OCI-LY1 (cell line): ENCODE measurements around the gene PXDC1.
A peak's percentile ranks its signal among the peaks of the same experiment; 100 is the strongest.

Experiments used
- H2AFZ ChIP-seq: fragments of 200-600 bp; sonication (generic), shearing (Covaris generic); 2 replicates; pipeline ENCODE4 v1.6.0; 2014; ENCODE audit warnings: antibody characterized with exemption, mild to moderate bottlenecking, low read length
- H3F3A ChIP-seq: fragments of 200-600 bp; sonication (generic), shearing (Covaris generic); 2 replicates; pipeline ENCODE4 v1.6.0; 2014; ENCODE audit warnings: mild to moderate bottlenecking, antibody characterized with exemption, low read length, moderate library complexity; ENCODE audit not compliant: insufficient read depth
- H3K27ac ChIP-seq: fragments of 200-600 bp; sonication (generic); 2 replicates; pipeline ENCODE4 v1.5.1; 2014; ENCODE audit warnings: low read length, mixed run types, mild to moderate bottlenecking, low read depth; ENCODE audit not compliant: poor library complexity, severe bottlenecking
- H3K27me3 ChIP-seq: fragments of 200-600 bp; sonication (generic); 2 replicates; pipeline ENCODE4 v1.6.0; 2014; ENCODE audit warnings: antibody characterized with exemption, mild to moderate bottlenecking, low read length, moderate library complexity; ENCODE audit not compliant: insufficient read depth
- H3K36me3 ChIP-seq: fragments of 200-600 bp; sonication (generic); 2 replicates; pipeline ENCODE4 v1.6.1; 2014; ENCODE audit warnings: mild to moderate bottlenecking, antibody characterized with exemption, low read length, moderate library complexity, mixed read lengths; ENCODE audit not compliant: insufficient read depth
- H3K4me1 ChIP-seq: fragments of 200-600 bp; sonication (generic); 2 replicates; pipeline ENCODE4 v1.5.1; 2014; ENCODE audit warnings: mild to moderate bottlenecking, low read length, moderate library complexity; ENCODE audit not compliant: insufficient read depth, severe bottlenecking
- H3K4me2 ChIP-seq: fragments of 200-600 bp; sonication (generic), shearing (Covaris generic); 2 replicates; pipeline ENCODE4 v1.6.1; 2014; ENCODE audit warnings: low read length
- H3K4me3 ChIP-seq: fragments of 200-600 bp; sonication (generic); 2 replicates; pipeline ENCODE4 v1.5.1; 2014; ENCODE audit warnings: low read length, low read depth, mild to moderate bottlenecking, mixed read lengths; ENCODE audit not compliant: poor library complexity, severe bottlenecking
- H3K79me2 ChIP-seq: fragments of 200-600 bp; shearing (Covaris generic); 2 replicates; pipeline ENCODE4 v1.6.1; 2016; ENCODE audit warnings: mixed run types, low read length, mixed read lengths; ENCODE audit not compliant: insufficient read depth
- H3K9ac ChIP-seq: fragments of 200-600 bp; sonication (generic), shearing (Covaris generic); 2 replicates; pipeline ENCODE4 v1.6.1; 2014; ENCODE audit warnings: mild to moderate bottlenecking, low read length, mixed read lengths
- H3K9me2 ChIP-seq: fragments of 200-600 bp; sonication (generic), shearing (Covaris generic); 2 replicates; pipeline ENCODE4 v1.6.1; 2014; ENCODE audit warnings: low read depth, mild to moderate bottlenecking, low read length, mixed read lengths
- H3K9me3 ChIP-seq: fragments of 200-600 bp; shearing (Covaris generic); 2 replicates; pipeline ENCODE4 v1.6.1; 2014; ENCODE audit warnings: low read length, mixed read lengths
- H4K20me1 ChIP-seq: fragments of 200-600 bp; sonication (generic), shearing (Covaris generic); 2 replicates; pipeline ENCODE4 v1.6.0; 2016; ENCODE audit warnings: mild to moderate bottlenecking, low read length; ENCODE audit not compliant: insufficient read depth
- CTCF ChIP-seq: fragments of 200-600 bp; sonication (generic), shearing (Covaris generic); IDR thresholded peaks from 2 replicates; pipeline ENCODE4 v1.5.1; 2017; ENCODE audit warnings: mild to moderate bottlenecking, antibody characterized with exemption, low read length, moderate library complexity, mixed read lengths
- EZH2 ChIP-seq: fragments of 200-600 bp; sonication (generic), shearing (Covaris generic); IDR thresholded peaks from 2 replicates; pipeline ENCODE4 v1.8.0; 2017; ENCODE audit warnings: borderline replicate concordance, mixed run types, mild to moderate bottlenecking, antibody characterized with exemption, low read length, moderate library complexity, mixed read lengths

Gene PXDC1

GRCh38 chr6:3743541-3743940 is 8.0 kb downstream of the PXDC1 start:
- Histone ChIP-seq H3K79me2 (no peaks in the 10 kb centered on the region), H3K4me2 (no peak overlapping the region), H3K27ac (no peak overlapping the region), H4K20me1 (no peaks in the 10 kb centered on the region), H3F3A (no peaks in the 10 kb centered on the region), H3K4me1 (peaks cover 11% of the 10 kb centered on the region), H2AFZ (no peak overlapping the region), H3K27me3 (no peaks in the 10 kb centered on the region; the same call in 1 of the 2 replicates), H3K9me3 (no peaks in the 10 kb centered on the region), H3K9me2 (no peaks in the 10 kb centered on the region), H3K4me3 (no peak overlapping the region), H3K36me3 (no peaks in the 10 kb centered on the region), H3K9ac (no peak overlapping the region)
- TF ChIP-seq CTCF = no peak
- TF ChIP-seq EZH2 = no peak

GRCh38 chr6:3742426-3743344 is 8.8 kb downstream of the PXDC1 start:
- peaks cover 11% of the 10 kb centered on the region for H3K4me1 ChIP-seq
- no peaks in the 10 kb centered on the region for H4K20me1 ChIP-seq
- peak overlapping the region; percentile 100 for H2AFZ ChIP-seq
- peak; percentile 93 for TF ChIP-seq CTCF
- no peak for TF ChIP-seq EZH2
- peak overlapping the region; percentile 26; the same call in 1 of the 2 replicates for H3K9ac ChIP-seq
- H3K27ac ChIP-seq = no peak overlapping the region
- peak overlapping the region; percentile 53 for H3K4me2 ChIP-seq
- no peaks in the 10 kb centered on the region for H3K79me2 ChIP-seq
- no peaks in the 10 kb centered on the region; the same call in 1 of the 2 replicates for H3K27me3 ChIP-seq
- no peaks in the 10 kb centered on the region for H3F3A ChIP-seq
- H3K36me3 ChIP-seq = no peaks in the 10 kb centered on the region
- no peaks in the 10 kb centered on the region for H3K9me3 ChIP-seq
- no peaks in the 10 kb centered on the region for H3K9me2 ChIP-seq
- peak overlapping the region; percentile 29 for H3K4me3 ChIP-seq

- TF ChIP-seq CTCF = no peak
- TF ChIP-seq EZH2 = no peak
- no peaks in the 10 kb centered on the region for H3F3A ChIP-seq
- no peak overlapping the region for H3K9ac ChIP-seq
- H3K36me3 ChIP-seq = no peaks in the 10 kb centered on the region
- H3K79me2 ChIP-seq = no peaks in the 10 kb centered on the region
- no peaks in the 10 kb centered on the region for H3K9me2 ChIP-seq
- no peak overlapping the region for H3K4me3 ChIP-seq
- no peak overlapping the region for H3K27ac ChIP-seq
- no peak overlapping the region for H2AFZ ChIP-seq
- peaks cover 11% of the 10 kb centered on the region for H3K4me1 ChIP-seq
- H3K9me3 ChIP-seq = no peaks in the 10 kb centered on the region
- no peak overlapping the region for H3K4me2 ChIP-seq
- H3K27me3 ChIP-seq = no peaks in the 10 kb centered on the region; the same call in 1 of the 2 replicates
- no peaks in the 10 kb centered on the region for H4K20me1 ChIP-seq
Measured at GRCh38 chr6:3742076-3742425, 9.5 kb downstream of the PXDC1 start.
